GM21423 (cell line): ENCODE measurements around the gene SEC14L6.
A peak's percentile ranks its signal among the peaks of the same experiment; 100 is the strongest.
"Not testable (repeated sequence)": the region's sequence is repeated elsewhere in the genome, so short reads cannot be mapped to it uniquely, and the experiment has no call there.

Source experiments
- ATAC-seq: cut with Tn5 transposase; IDR thresholded peaks from one replicate; pipeline ENCODE4 v1.9.1; 2021; ENCODE audit warnings: mild to moderate bottlenecking, moderate library complexity; ENCODE audit not compliant: unreplicated experiment

The SEC14L6 gene

DNA sequence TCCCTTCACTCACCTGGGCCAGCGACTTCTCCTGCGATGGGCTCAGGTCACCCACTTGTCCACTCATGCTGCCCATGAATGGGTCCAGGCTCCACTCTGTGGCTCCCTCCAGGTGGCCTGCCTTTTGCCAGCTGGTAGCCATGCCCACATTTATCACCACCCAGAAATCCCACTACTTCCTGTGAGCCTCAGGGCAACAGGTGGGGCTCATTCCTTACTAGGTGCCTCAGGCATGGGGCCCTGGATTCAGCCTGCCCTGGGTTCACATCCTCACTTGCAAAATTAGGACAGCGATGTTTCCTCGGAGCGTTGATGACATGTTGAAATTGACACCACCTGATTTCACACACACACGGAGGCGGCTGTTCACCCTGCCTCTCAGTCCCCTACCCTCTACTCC, at the start of gene SEC14L6:
SEC14L6 (minus strand) TSS at position 126 of the 400 bp plus-strand sequence; CDS start at position 67, 59 bp downstream.
- ATAC-seq: no peak

GRCh38 chr22:30596199-30596598, 49.7 kb upstream of the SEC14L6 start:
- ATAC-seq: no peak

- not testable (repeated sequence) for ATAC-seq
These were observed 45.8 kb upstream of the SEC14L6 start for GRCh38 chr22:30592360-30592713.

DNA sequence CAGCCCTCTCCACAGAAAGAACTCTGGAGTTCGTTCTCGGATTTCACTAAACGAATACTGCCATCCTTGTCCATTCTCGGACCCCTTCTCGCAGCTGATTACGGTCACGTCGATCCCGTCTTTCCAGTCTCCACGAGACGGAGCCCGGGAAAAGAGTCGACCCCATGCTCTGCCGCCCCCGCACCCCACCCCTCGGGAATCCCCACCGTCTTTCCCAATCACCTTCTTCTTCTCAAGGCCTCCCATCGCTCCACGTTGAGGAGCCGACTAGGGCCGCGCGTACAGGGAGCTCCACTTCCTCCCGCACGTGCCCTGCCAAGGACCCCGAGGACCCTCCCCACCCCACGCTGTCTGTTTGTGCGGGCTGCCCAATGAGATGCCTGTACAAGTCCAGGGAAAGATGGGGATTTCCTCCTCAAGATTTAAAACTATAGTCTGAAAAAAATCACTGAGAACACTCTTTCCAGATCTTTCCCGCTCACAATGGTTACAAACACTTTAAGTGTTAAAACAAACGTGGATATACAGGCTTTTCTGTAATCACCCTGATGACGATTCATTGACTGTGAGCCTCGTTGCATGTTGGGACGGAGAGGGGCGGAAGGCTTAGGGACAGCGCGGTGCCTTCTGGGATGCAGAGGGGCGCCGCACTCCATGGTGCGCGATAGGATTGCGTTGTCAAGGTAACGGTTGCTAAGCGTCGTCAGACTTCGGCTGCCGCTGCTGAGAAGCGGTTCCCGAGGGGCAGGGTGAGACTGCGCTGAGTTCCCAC, 45.2 kb upstream of the SEC14L6 start, which contains the start of gene PES1:
PES1 (minus strand) TSS at position 323 of the 772 bp plus-strand sequence; CDS start at position 246, 77 bp downstream.
- peak; percentile 98 for ATAC-seq

- no peak for ATAC-seq
These were observed 44.6 kb upstream of the SEC14L6 start for GRCh38 chr22:30591191-30591587.

DNA sequence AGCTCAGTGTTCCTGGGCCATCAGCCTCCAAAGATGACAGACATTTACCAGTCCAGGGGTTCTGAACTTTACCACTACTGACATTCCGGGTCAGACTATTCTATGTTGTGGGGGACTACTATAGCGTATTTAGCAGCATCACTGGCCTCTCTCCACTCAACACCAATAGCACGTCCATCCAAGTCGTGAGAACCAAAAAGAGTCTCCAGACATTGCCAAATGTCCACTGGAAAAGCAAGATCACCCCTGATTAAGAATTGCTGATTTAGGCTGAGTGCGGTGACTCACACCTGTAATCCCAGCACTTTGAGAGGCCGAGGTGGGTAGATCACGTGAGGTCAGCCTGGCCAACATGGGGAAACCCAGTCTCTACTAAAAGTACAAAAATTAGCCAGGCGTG, 39.9 kb upstream of the SEC14L6 start:
- no peak for ATAC-seq

- no peak for ATAC-seq
These were observed 37.9 kb upstream of the SEC14L6 start for GRCh38 chr22:30584441-30584840.

- ATAC-seq: no peak
These were observed 36.4 kb upstream of the SEC14L6 start for GRCh38 chr22:30582788-30583545.

GRCh38 chr22:30582051-30582450, 35.5 kb upstream of the SEC14L6 start:
- ATAC-seq: no peak

GRCh38 chr22:30580896-30581295, 34.4 kb upstream of the SEC14L6 start:
- no peak for ATAC-seq

GRCh38 chr22:30578481-30578880, 31.9 kb upstream of the SEC14L6 start:
- no peak for ATAC-seq

- no peak for ATAC-seq
These were observed 29.3 kb upstream of the SEC14L6 start for GRCh38 chr22:30575859-30576258.

GRCh38 chr22:30574997-30575671, 28.6 kb upstream of the SEC14L6 start:
- no peak for ATAC-seq

- ATAC-seq: no peak
These were observed 27.8 kb upstream of the SEC14L6 start, which contains the start of gene GAL3ST1 for GRCh38 chr22:30574095-30574981. Gene GAL3ST1 (minus strand): TSS chr22:30574665. CDS start chr22:30557392, 17,273 bp downstream.

GRCh38 chr22:30573594-30574094, 27.1 kb upstream of the SEC14L6 start:
- ATAC-seq: no peak

- ATAC-seq: no peak
These were observed 26.5 kb upstream of the SEC14L6 start for GRCh38 chr22:30572840-30573593.

DNA sequence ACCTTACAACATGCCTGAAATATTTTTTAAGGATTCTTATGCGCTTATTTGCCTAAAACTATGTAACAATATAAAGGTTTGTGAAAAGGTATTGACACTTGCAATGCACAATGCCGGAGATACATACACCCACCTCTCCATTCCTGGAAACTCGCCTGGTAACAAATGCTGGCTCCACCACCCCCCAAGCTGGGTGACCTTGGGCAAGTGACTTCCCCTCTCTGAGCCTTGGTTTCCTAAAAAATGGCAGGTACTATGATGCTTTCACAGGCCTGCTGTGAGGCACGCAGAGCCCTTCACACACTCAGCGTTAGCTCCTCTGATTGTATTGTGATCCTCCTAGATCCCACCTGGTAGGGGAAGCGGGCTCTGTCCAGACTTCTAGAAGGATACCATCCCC, 25.7 kb upstream of the SEC14L6 start:
- ATAC-seq: no peak

DNA sequence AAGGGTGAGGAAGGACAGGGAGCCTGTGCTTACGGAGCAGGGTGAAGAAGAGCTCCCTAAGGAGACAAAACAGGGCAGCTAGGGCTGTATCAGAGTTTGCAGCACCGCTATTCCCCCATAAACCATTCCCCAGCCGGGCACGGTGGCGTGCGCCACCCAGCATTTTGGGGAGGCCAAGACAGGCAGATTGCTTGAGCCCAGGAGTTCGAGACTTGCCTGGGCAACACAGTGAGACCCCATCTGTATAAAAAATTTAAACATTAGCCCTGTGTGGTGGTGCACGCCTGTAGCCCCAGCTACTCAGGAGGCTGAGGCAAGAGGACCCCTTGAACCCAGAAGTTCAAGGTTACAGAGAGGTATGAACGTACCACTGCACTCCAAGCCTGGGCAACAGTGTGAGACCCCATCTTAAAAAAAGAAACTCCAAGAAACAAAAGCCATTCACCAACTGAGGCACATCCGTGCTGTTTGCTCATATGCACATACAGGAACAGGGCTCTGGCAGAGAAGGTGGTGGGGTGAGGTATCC, 23.2 kb upstream of the SEC14L6 start:
- no peak for ATAC-seq

GRCh38 chr22:30568137-30568805, 21.7 kb upstream of the SEC14L6 start:
- no peak for ATAC-seq
